GM21786 (cell line): Measurements from ENCODE around the gene MYMX.
"Not testable (repeated sequence)": the region's sequence is repeated elsewhere in the genome, so short reads cannot be mapped to it uniquely, and the experiment has no call there.

Source experiments
- ATAC-seq: cut with Tn5 transposase; IDR thresholded peaks from one replicate; pipeline ENCODE4 v1.9.1; 2021; ENCODE audit not compliant: unreplicated experiment

The MYMX gene

GRCh38 chr6:44185953-44186634, 30.6 kb upstream of the MYMX start:
- ATAC-seq = no peak

GRCh38 chr6:44186635-44187025, 30.1 kb upstream of the MYMX start:
- no peak for ATAC-seq

GRCh38 chr6:44188819-44189218, 27.9 kb upstream of the MYMX start:
- no peak for ATAC-seq

- no peak for ATAC-seq
Observed at GRCh38 chr6:44189257-44189656, 27.5 kb upstream of the MYMX start.

GRCh38 chr6:44190715-44191114, 26.0 kb upstream of the MYMX start:
- peak; percentile 45 for ATAC-seq

- no peak for ATAC-seq
Observed at GRCh38 chr6:44192428-44193041, 24.2 kb upstream of the MYMX start.

- ATAC-seq = no peak
Observed at GRCh38 chr6:44193307-44193910, 23.3 kb upstream of the MYMX start.

GRCh38 chr6:44194326-44194725, 22.4 kb upstream of the MYMX start:
- no peak for ATAC-seq

GRCh38 chr6:44196351-44196750, 20.4 kb upstream of the MYMX start:
- ATAC-seq = not testable (repeated sequence)

GRCh38 chr6:44198684-44199083, 18.0 kb upstream of the MYMX start:
- ATAC-seq = no peak

GRCh38 chr6:44199883-44200282, 16.8 kb upstream of the MYMX start:
- no peak for ATAC-seq

- no peak for ATAC-seq
Observed at GRCh38 chr6:44201200-44201599, 15.5 kb upstream of the MYMX start.

- ATAC-seq = no peak
Observed at GRCh38 chr6:44201638-44202303, 15.0 kb upstream of the MYMX start.

GRCh38 chr6:44202332-44202971, 14.3 kb upstream of the MYMX start:
- no peak for ATAC-seq

GRCh38 chr6:44202972-44203750, 13.6 kb upstream of the MYMX start:
- ATAC-seq = no peak

GRCh38 chr6:44203955-44204354, 12.8 kb upstream of the MYMX start:
- no peak for ATAC-seq

- ATAC-seq = no peak
Observed at GRCh38 chr6:44207966-44208365, 8.8 kb upstream of the MYMX start.

GRCh38 chr6:44211284-44211683, 5.4 kb upstream of the MYMX start:
- ATAC-seq = no peak

- no peak for ATAC-seq
Observed at GRCh38 chr6:44214307-44214706, 2.4 kb upstream of the MYMX start.

- no peak for ATAC-seq
Observed at GRCh38 chr6:44217332-44218143, 812 bp downstream of the MYMX start.
